Nephron (organoid): ENCODE measurements around the gene ARL5B.

ENCODE experiments used
- H3K27ac Mint-ChIP-seq, 3 experiments: 2 replicates each; pipeline ENCODE4 v1.8.0; 2020; ENCODE audit warnings: mixed read lengths in 3 of 3, mild to moderate bottlenecking in 2 of 3, moderate library complexity in 1 of 3
- H3K27me3 Mint-ChIP-seq: 2 replicates; pipeline ENCODE4 v1.8.0; 2021; ENCODE audit warnings: low read depth, mild to moderate bottlenecking, moderate library complexity, mixed read lengths
- H3K36me3 Mint-ChIP-seq: 2 replicates; pipeline ENCODE4 v1.8.0; 2020; ENCODE audit warnings: low read depth, mixed read lengths
- H3K4me1 Mint-ChIP-seq: 2 replicates; pipeline ENCODE4 v1.8.0; 2020; ENCODE audit warnings: mixed read lengths
- H3K4me3 Mint-ChIP-seq, 3 experiments: 2 replicates each; pipeline ENCODE4 v1.8.0; 2020; ENCODE audit warnings: mild to moderate bottlenecking in 3 of 3, mixed read lengths in 3 of 3, moderate library complexity in 2 of 3
- H3K9me3 Mint-ChIP-seq: 2 replicates; pipeline ENCODE4 v1.8.0; 2020; ENCODE audit warnings: mixed read lengths
- CTCF ChIP-seq, 3 experiments: fragments of 200-600 bp; sonication (generic); IDR thresholded peaks; one replicate each; pipeline ENCODE4 v1.5.0; 2021; ENCODE audit warnings: antibody characterized with exemption in 3 of 3; ENCODE audit not compliant: unreplicated experiment in 3 of 3

Gene ARL5B

GRCh38 chr10:18721067-18721466 lies 61.8 kb downstream of the ARL5B start:
- H3K27me3 Mint-ChIP-seq: no peaks in the 10 kb centered on the region
- H3K36me3 Mint-ChIP-seq: no peaks in the 10 kb centered on the region
- H3K27ac Mint-ChIP-seq: no peak overlapping the region
- no peak for TF ChIP-seq CTCF (IDR thresholded peaks at IDR 0.05; ENCODE audit: unreplicated experiment in 3 of 3)
- no peaks in the 10 kb centered on the region for H3K4me1 Mint-ChIP-seq
- H3K4me3 Mint-ChIP-seq: no peak overlapping the region
- no peaks in the 10 kb centered on the region for H3K9me3 Mint-ChIP-seq

- Mint-ChIP-seq H3K36me3 (no peaks in the 10 kb centered on the region), H3K27ac (no peak overlapping the region), H3K4me1 (no peaks in the 10 kb centered on the region), H3K9me3 (no peaks in the 10 kb centered on the region), H3K4me3 (no peak overlapping the region), H3K27me3 (no peaks in the 10 kb centered on the region)
- TF ChIP-seq CTCF (IDR thresholded peaks at IDR 0.05; ENCODE audit: unreplicated experiment in 3 of 3): no peak
Observed at GRCh38 chr10:18723801-18724200, 64.6 kb downstream of the ARL5B start.
